HL-60 (cell line): ENCODE results near the gene ZNF146.

ENCODE experiments used
- DNase-seq, 2 experiments: peaks; one replicate each; pipeline ENCODE4 v3.0.0-alpha.2; 2010 to 2020; ENCODE audit warnings: low read depth in 1 of 2, low spot score in 1 of 2
- H3K27ac ChIP-seq: fragments of 250-450 bp; sonication (Bioruptor Pico); replicated peaks from 2 replicates; pipeline ENCODE4 v1.5.1; 2020; ENCODE audit warnings: mild to moderate bottlenecking, moderate library complexity
- H3K27me3 ChIP-seq: fragments of 250-450 bp; sonication (Bioruptor Pico); 2 replicates; pipeline ENCODE4 v1.5.1; 2021; ENCODE audit warnings: mild to moderate bottlenecking, moderate library complexity; ENCODE audit not compliant: insufficient read depth, poor library complexity, severe bottlenecking
- H3K4me3 ChIP-seq: replicated peaks from 2 replicates; pipeline ENCODE4 v1.5.1; 2011; ENCODE audit warnings: mild to moderate bottlenecking, control low read depth, low read length; ENCODE audit not compliant: insufficient read depth
- GABPA ChIP-seq: IDR thresholded peaks from 2 replicates; pipeline ENCODE4 v1.6.1; 2012; ENCODE audit warnings: low read depth
- POLR2AphosphoS5 ChIP-seq: IDR thresholded peaks from 2 replicates; pipeline ENCODE4 v1.6.1; 2012; ENCODE audit warnings: low read depth
- SPI1 ChIP-seq: IDR thresholded peaks from 2 replicates; pipeline ENCODE4 v1.6.1; 2012; ENCODE audit warnings: low read depth, mild to moderate bottlenecking, borderline replicate concordance
- TF ChIP-seq, protein P1 (sequence below): IDR thresholded peaks from one replicate; pipeline ENCODE4 v1.5.1; 2011; ENCODE audit warnings: low read length, control low read depth, inconsistent platforms; ENCODE audit not compliant: insufficient read depth
- TF ChIP-seq, protein P2 (sequence below): IDR thresholded peaks from 2 replicates; pipeline ENCODE4 v1.6.1; 2012; ENCODE audit warnings: low read depth; ENCODE audit not compliant: insufficient replicate concordance

The ZNF146 gene

DNA sequence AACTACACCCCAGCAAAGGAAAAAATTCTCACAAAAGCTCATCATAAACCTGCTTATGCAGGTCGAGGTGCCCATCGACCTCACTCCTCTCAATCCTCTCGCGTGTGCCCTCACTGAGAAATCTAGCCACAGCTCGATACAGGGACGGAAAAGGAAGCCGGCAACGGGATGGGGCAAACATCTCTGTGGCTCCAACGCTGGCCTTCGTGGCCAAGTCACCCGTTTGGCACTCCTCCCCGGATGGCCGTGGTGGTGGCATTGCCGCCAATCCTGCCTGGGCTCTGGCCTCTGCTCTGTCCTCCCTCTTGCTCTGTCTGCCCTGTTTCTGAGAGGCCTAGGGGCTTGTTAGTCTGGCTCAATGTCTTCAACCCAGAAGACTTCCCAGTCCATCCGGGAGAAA is 41.2 kb downstream of the ZNF146 start:
- Histone ChIP-seq H3K27me3 (no peaks in the 10 kb centered on the region), H3K27ac (no peak overlapping the region), H3K4me3 (no peak overlapping the region)
- TF ChIP-seq SPI1, result no peak
- TF ChIP-seq, protein P1, sequence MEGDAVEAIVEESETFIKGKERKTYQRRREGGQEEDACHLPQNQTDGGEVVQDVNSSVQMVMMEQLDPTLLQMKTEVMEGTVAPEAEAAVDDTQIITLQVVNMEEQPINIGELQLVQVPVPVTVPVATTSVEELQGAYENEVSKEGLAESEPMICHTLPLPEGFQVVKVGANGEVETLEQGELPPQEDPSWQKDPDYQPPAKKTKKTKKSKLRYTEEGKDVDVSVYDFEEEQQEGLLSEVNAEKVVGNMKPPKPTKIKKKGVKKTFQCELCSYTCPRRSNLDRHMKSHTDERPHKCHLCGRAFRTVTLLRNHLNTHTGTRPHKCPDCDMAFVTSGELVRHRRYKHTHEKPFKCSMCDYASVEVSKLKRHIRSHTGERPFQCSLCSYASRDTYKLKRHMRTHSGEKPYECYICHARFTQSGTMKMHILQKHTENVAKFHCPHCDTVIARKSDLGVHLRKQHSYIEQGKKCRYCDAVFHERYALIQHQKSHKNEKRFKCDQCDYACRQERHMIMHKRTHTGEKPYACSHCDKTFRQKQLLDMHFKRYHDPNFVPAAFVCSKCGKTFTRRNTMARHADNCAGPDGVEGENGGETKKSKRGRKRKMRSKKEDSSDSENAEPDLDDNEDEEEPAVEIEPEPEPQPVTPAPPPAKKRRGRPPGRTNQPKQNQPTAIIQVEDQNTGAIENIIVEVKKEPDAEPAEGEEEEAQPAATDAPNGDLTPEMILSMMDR, result no peak
- TF ChIP-seq, protein P2, sequence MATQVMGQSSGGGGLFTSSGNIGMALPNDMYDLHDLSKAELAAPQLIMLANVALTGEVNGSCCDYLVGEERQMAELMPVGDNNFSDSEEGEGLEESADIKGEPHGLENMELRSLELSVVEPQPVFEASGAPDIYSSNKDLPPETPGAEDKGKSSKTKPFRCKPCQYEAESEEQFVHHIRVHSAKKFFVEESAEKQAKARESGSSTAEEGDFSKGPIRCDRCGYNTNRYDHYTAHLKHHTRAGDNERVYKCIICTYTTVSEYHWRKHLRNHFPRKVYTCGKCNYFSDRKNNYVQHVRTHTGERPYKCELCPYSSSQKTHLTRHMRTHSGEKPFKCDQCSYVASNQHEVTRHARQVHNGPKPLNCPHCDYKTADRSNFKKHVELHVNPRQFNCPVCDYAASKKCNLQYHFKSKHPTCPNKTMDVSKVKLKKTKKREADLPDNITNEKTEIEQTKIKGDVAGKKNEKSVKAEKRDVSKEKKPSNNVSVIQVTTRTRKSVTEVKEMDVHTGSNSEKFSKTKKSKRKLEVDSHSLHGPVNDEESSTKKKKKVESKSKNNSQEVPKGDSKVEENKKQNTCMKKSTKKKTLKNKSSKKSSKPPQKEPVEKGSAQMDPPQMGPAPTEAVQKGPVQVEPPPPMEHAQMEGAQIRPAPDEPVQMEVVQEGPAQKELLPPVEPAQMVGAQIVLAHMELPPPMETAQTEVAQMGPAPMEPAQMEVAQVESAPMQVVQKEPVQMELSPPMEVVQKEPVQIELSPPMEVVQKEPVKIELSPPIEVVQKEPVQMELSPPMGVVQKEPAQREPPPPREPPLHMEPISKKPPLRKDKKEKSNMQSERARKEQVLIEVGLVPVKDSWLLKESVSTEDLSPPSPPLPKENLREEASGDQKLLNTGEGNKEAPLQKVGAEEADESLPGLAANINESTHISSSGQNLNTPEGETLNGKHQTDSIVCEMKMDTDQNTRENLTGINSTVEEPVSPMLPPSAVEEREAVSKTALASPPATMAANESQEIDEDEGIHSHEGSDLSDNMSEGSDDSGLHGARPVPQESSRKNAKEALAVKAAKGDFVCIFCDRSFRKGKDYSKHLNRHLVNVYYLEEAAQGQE, result no peak
- TF ChIP-seq GABPA, result no peak
- no peak for TF ChIP-seq POLR2AphosphoS5
- no peak for DNase-seq

DNA sequence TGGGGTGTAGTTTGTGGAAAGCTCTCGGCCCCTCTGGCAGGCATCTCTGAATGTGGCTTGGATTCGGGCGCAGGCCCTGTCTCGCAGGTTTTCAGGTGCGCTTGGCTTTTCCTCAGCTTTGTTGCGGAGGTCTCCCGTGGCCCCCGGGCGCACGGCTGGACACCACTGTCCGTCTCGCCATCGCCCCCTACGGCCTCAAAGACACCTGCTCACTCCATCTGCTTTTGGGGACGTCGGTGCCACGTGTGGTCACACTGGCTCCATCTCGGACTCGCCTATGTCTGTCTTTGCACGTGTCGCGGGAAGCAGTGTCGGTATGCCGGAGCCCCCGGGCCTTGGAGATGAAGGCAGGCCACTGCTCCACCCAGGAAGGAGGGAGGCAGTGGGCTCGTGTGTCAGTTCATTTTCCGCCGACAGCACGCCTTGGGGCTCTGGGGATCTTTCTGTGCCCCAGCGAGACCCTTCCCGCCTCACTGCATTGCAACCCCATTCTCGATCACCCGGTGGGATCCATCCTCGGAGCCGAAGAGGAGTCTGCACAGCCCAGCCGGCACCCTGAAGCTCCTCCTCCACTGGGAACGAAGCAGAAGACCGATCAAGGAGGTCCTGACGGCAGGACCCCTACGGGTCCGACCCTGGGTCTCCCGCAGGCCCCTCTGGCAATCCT is 42.1 kb downstream of the ZNF146 start:
- Histone ChIP-seq H3K27me3 (no peaks in the 10 kb centered on the region), H3K27ac (no peak overlapping the region), H3K4me3 (no peak overlapping the region)
- TF ChIP-seq, protein P1, result no peak
- DNase-seq, result no peak

DNA sequence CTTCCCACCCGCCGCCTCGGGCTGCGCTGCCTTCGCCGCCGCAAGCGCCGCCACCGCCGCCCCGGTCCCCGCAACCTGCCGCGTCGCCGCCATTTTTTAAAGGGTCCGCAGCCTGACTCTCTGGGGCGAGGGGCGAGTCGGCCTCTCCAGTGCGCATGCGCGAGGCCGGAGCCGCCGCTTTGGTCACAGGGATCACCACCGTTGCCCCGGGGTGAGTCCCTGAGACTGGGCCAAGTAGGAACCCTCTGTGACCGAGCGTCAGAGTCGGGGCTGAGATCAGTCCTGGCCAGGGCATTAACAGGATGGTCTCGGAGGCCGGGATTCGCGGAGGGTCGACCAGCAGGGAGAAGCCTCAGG is 42.6 kb downstream of the ZNF146 start:
- Histone ChIP-seq H3K4me3 (no peak overlapping the region), H3K27ac (no peak overlapping the region), H3K27me3 (no peaks in the 10 kb centered on the region)
- TF ChIP-seq, protein P2, result no peak
- TF ChIP-seq GABPA, result no peak
- TF ChIP-seq POLR2AphosphoS5, result no peak
- TF ChIP-seq, protein P1, result no peak
- TF ChIP-seq SPI1, result no peak
- DNase-seq, result no peak

DNA sequence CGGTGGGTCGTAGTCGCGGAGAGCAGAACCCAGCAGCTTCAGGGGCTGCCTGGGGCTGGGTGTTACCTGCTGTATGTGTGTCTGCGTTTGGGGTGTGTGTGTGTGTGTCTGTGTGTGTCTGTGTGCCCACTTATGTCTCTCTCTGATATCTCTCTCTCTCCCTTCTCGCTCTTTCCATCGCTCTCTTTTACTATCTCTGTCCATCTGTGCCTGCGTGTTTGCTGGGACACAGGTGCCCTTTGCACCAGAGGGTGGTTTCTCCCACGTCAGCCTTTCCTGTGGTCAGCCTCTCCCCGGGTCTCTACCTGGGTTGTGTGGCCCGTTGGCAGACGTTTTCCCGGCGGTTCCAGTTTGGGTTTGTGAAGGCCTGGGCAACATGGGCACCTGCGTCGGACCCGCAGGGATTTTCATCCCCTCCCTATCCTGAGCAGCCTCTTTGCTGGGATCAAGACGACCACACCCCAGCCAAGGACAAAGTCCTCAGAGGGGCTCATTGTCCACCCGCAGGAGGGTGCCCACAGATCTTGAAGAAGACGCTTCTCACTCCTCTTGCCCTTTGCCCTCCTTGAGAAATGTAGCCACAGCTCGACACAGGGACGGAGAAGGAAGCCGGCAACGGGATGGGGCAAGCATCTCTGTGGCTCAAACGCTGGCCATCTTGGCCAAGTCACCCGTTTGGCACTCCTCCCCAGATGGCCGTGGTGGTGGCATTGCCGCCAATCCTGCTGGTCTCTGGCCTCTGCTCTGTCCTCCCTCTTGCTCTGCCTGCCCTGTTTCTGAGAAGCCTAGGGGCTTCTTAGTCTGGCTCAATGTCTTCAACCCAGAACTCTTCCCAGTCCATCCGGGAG is 43.3 kb downstream of the ZNF146 start:
- Histone ChIP-seq H3K4me3 (no peak overlapping the region), H3K27me3 (no peaks in the 10 kb centered on the region), H3K27ac (no peak overlapping the region)
- TF ChIP-seq SPI1 (no peak), POLR2AphosphoS5 (no peak), GABPA (no peak)
- TF ChIP-seq, protein P2, result no peak
- DNase-seq, result no peak
